Hepatocyte (in vitro differentiated cells): ENCODE measurements around the gene PTPRK. TPM values are rescaled to one million over a fixed set of nuclear protein-coding genes. Genes with fewer than 3 reads are reported as not detected.

Source experiments
- DNase-seq: peaks from one replicate; pipeline ENCODE4 v3.0.0-alpha.2; 2016; ENCODE audit warnings: low spot score
- H2AFZ ChIP-seq: fragments of 200-600 bp; sonication (generic); 2 replicates; pipeline ENCODE4 v1.6.0; 2016; ENCODE audit warnings: antibody characterized with exemption, mild to moderate bottlenecking
- H3K27ac ChIP-seq: fragments of 200-600 bp; sonication (generic); 2 replicates; pipeline ENCODE4 v1.5.1; 2016; ENCODE audit warnings: mild to moderate bottlenecking
- H3K27me3 ChIP-seq: fragments of 200-600 bp; sonication (generic); 2 replicates; pipeline ENCODE4 v1.6.1; 2016
- H3K36me3 ChIP-seq: fragments of 200-600 bp; sonication (generic); replicated peaks from 2 replicates; pipeline ENCODE4 v1.5.1; 2016; ENCODE audit warnings: low read depth; ENCODE audit not compliant: insufficient read depth
- H3K4me1 ChIP-seq: fragments of 200-600 bp; sonication (generic); 2 replicates; pipeline ENCODE4 v1.5.1; 2016; ENCODE audit warnings: mild to moderate bottlenecking, moderate library complexity; ENCODE audit not compliant: insufficient read depth
- H3K4me2 ChIP-seq: fragments of 200-600 bp; sonication (generic); 2 replicates; pipeline ENCODE4 v1.6.0; 2016
- H3K4me3 ChIP-seq: fragments of 200-600 bp; sonication (generic); 2 replicates; pipeline ENCODE4 v1.5.1; 2016; ENCODE audit warnings: mild to moderate bottlenecking
- H3K79me2 ChIP-seq: fragments of 200-600 bp; sonication (generic); 2 replicates; pipeline ENCODE4 v1.6.0; 2017; ENCODE audit warnings: mild to moderate bottlenecking
- H3K9me2 ChIP-seq: fragments of 200-600 bp; sonication (generic); replicated peaks from 2 replicates; pipeline ENCODE4 v1.6.0; 2017; ENCODE audit warnings: mild to moderate bottlenecking; ENCODE audit not compliant: insufficient read depth
- H3K9me3 ChIP-seq: fragments of 200-600 bp; sonication (generic); 2 replicates; pipeline ENCODE4 v1.5.1; 2016; ENCODE audit warnings: low read depth, mild to moderate bottlenecking
- H4K20me1 ChIP-seq: fragments of 200-600 bp; sonication (generic); 2 replicates; pipeline ENCODE4 v1.6.0; 2016; ENCODE audit warnings: mild to moderate bottlenecking; ENCODE audit not compliant: insufficient read depth, poor library complexity, severe bottlenecking
- CTCF ChIP-seq: fragments of 200-600 bp; sonication (generic); IDR thresholded peaks from 2 replicates; pipeline ENCODE4 v1.5.1; 2016; ENCODE audit warnings: antibody characterized with exemption, mild to moderate bottlenecking; ENCODE audit not compliant: poor library complexity
- EZH2 ChIP-seq: fragments of 200-600 bp; sonication (generic); IDR thresholded peaks from 2 replicates; pipeline ENCODE4 v1.6.1; 2016; ENCODE audit warnings: antibody characterized with exemption, mild to moderate bottlenecking, borderline replicate concordance
- EZH2phosphoT487 ChIP-seq: fragments of 200-600 bp; sonication (generic); IDR thresholded peaks from one replicate; pipeline ENCODE4 v1.6.1; 2018; ENCODE audit warnings: antibody characterized with exemption, mild to moderate bottlenecking, low read depth, moderate library complexity; ENCODE audit not compliant: unreplicated experiment, severe bottlenecking
- WGBS: methylation state at CpG from one replicate; pipeline ENCODE4 v1.1.6; 2016; ENCODE audit warnings: low lambda C conversion rate; ENCODE audit errors: missing lambda C conversion rate; 5-methylcytosine and 5-hydroxymethylcytosine counted together
- polyA plus RNA-seq: library from polyadenylated mRNA; unstranded; fragments of >200 nt; fragmentation: Nextera tagmentation; extraction: Ambion mirVana; gene quantifications from 2 replicates; pipeline ENCODE4 v1.2.1, GENCODE V29; 2016
- total RNA-seq: library from RNA; depleted of rRNA; stranded (reverse); fragments of >200 nt; gene quantifications from 2 replicates; pipeline ENCODE4 v1.2.3, GENCODE V29; 2014

The PTPRK gene
- total and polyA plus RNA-seq, 2 experiments from 2014 or later = 42.0 to 80.2 TPM

DNA sequence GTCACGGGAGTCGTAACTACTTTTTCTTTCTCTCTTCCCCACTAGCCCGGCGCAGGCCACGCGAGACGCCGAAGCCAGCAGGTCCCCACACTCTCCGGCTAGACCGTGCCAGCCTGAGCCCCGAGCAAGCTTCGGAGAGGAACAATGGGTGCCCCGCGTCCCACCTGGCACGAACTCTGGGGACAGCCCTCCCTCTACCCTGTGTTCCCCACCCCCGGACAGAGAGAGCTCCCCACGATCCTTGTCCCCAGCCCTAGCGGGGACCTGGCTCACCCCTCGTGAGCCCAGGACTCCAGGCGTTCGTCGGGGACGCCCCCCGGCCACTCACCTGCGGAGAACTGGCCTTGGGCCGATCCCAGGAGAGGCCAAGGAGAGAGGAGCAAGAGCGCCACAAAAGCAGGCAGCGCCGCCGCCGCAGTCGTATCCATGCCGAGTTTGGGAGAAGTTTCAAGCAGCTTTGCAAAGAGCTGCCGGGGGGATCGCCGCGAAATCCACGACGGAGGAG, 416 bp downstream of the PTPRK start:
- peak overlapping the region; percentile 86 for H3K4me2 ChIP-seq
- peaks cover 58% of the 10 kb centered on the region for H3K79me2 ChIP-seq
- H3K27me3 ChIP-seq = no peaks in the 10 kb centered on the region
- peak overlapping the region; percentile 96 for H3K4me3 ChIP-seq
- peak overlapping the region; percentile 92 for H2AFZ ChIP-seq
- peak overlapping the region; percentile 99 for H3K27ac ChIP-seq
- no peaks in the 10 kb centered on the region for H3K9me2 ChIP-seq
- under 1% methylated on average over 24 of the region's 39 CpGs for WGBS
- DNase-seq = no peak
- TF ChIP-seq CTCF = no peak
- no peak for TF ChIP-seq EZH2phosphoT487
- TF ChIP-seq EZH2 = no peak
- H3K4me1 ChIP-seq = peaks cover 34% of the 10 kb centered on the region
- H3K36me3 ChIP-seq = no peaks in the 10 kb centered on the region
- H4K20me1 ChIP-seq = peaks cover 21% of the 10 kb centered on the region
- no peaks in the 10 kb centered on the region for H3K9me3 ChIP-seq

GRCh38 chr6:128519132-128519930, 1.1 kb downstream of the PTPRK start:
- DNase-seq = peak; percentile 81

GRCh38 chr6:128518434-128519131, 1.8 kb downstream of the PTPRK start:
- peaks cover 21% of the 10 kb centered on the region for H4K20me1 ChIP-seq
- peaks cover 34% of the 10 kb centered on the region for H3K4me1 ChIP-seq
- no peak for DNase-seq
- no peaks in the 10 kb centered on the region for H3K9me3 ChIP-seq
- no peaks in the 10 kb centered on the region for H3K27me3 ChIP-seq
- peak overlapping the region; percentile 96 for H3K4me3 ChIP-seq
- no peaks in the 10 kb centered on the region for H3K36me3 ChIP-seq
- H3K9me2 ChIP-seq = no peaks in the 10 kb centered on the region
- 8% methylated on average over 21 of the region's 21 CpGs for WGBS
- H3K4me2 ChIP-seq = peak overlapping the region; percentile 86
- H3K79me2 ChIP-seq = peaks cover 72% of the 10 kb centered on the region
- TF ChIP-seq EZH2 (no peak), CTCF (no peak), EZH2phosphoT487 (no peak)
- peak overlapping the region; percentile 92 for H2AFZ ChIP-seq
- peak overlapping the region; percentile 99 for H3K27ac ChIP-seq

More at GRCh38 chr6:128519132-128519930, 1.1 kb downstream of the PTPRK start:
- peaks cover 34% of the 10 kb centered on the region for H3K4me1 ChIP-seq
- no peaks in the 10 kb centered on the region for H3K27me3 ChIP-seq
- H3K4me3 ChIP-seq = peak overlapping the region; percentile 96
- under 1% methylated on average over 40 of the region's 46 CpGs for WGBS
- TF ChIP-seq EZH2 (no peak), CTCF (peak; percentile 47)
- H3K4me2 ChIP-seq = peak overlapping the region; percentile 86
- peak overlapping the region; percentile 92 for H2AFZ ChIP-seq
- H3K9me2 ChIP-seq = no peaks in the 10 kb centered on the region
- H3K27ac ChIP-seq = peak overlapping the region; percentile 99
- peaks cover 64% of the 10 kb centered on the region for H3K79me2 ChIP-seq
- H3K36me3 ChIP-seq = no peaks in the 10 kb centered on the region
- peaks cover 21% of the 10 kb centered on the region for H4K20me1 ChIP-seq
- H3K9me3 ChIP-seq = no peaks in the 10 kb centered on the region
